ENCODE results near the gene PDE4B.

The PDE4B gene

DNA sequence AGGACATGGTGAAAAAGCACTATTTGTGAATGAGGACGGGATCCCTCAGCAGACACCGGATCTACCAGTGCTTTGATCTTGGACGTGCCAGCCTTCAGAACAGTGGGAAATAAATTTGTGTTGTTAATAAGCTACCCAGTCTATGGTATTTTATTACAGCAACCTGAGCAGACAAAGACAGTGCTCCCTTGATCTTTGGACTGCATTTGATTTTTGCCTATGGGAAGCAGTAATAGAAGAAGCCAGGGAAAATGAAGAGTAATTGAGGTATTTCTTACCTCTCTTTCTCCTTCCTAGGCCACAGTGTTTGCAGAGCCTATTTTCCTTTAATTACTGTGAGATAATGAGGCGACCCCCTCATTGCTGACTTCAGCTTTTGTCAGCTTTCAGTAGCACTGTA, 87.9 kb downstream of the PDE4B start:
- DNase-seq (ENCODE audit: low read depth in 1 of 2, low spot score in 1 of 2), result no peak

DNA sequence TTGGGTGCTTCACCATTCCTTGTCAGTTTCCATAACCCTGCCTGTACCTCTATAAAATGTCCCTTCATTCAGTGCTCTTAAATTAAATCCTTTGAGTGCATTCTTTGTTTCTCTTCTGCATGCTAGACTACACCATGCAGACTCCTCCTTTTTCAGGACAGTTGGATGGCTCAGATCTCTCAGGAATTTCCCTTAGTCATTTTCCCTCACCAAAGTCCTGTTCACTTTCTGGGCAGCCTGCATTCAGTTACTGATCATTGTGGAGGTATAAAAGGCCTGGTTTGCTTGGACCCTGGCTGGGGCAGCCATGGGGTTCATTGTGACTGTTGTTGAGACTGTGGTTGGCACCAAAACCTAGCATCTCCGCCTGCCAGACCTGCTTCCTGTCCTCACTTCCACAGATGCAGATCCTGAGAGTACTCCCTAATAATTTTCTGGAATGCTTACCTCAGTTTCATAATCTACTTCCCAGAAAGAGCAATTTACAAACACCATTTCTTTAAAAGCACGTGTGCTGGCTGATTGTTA, 88.4 kb downstream of the PDE4B start:
- no peak for DNase-seq (ENCODE audit: low read depth in 1 of 2, low spot score in 1 of 2)

DNA sequence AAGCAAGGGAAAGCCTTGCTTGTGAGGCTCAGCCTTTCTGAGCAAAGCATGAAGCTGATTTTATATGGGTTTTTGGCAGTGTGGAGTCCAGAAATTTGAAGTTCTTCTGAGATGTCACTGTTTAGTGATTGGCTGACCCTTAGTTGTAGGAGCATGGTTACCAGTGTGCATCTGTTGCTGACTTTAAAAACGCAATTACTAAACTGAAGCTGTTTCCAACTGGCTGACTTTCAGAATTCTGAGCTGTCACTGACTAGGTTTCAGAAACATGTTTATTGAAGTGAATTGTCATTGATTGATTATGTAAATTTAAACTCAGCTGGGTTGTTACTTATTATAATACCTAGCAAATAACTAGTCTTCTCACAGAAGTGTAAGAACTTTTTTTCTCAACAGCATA, 89.4 kb downstream of the PDE4B start:
- no peak for DNase-seq (ENCODE audit: low read depth in 1 of 2, low spot score in 1 of 2)

DNA sequence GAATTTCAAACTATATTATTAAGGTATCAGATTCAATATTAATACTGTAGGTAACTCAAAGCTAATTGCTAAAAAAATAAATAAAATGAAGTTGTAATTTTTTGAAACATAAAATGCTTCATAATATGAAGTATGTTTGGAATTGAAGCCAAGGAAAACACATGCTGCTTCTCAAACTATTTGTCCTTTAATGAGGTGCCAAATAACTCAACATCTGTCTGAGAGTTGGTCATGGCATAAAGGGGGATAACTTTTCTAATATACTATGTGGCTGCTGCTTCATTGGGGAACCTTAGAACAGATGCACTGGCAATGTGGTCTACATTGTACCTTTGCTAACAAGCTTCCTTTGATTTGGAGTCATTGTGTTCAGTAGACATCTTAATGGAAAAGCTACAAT, 96.7 kb downstream of the PDE4B start:
- no peak for DNase-seq (ENCODE audit: low read depth in 1 of 2, low spot score in 1 of 2)

DNA sequence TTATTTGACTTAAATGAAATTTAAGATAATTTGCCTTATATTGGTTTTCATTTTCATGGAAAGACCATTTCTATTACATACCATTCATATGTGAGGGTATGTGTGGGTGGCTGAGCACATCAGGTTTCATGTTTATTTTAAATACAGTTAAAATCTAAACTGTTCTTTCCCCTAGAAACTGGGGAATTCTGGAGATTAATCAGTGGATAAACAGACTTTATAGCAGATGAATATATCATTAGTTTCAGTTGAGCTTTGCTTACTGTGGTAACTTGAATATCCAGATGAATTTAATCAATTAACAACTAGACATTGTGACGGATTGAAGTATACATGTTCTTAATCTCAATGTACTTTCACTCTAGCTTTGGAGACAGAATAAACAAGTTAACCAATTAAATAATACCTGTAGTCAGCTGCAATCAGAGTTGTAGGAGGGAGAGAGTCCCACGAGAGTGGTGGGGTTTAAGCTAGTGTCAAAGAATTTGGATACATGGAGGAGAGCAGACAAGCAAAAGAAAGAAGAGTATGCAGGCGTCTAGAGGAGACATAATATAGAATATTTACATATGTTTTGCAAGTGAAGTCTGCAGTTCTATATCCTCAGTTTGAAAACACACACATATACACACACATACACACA, 97.6 kb downstream of the PDE4B start:
- DNase-seq (ENCODE audit: low read depth in 1 of 2, low spot score in 1 of 2), result no peak

DNA sequence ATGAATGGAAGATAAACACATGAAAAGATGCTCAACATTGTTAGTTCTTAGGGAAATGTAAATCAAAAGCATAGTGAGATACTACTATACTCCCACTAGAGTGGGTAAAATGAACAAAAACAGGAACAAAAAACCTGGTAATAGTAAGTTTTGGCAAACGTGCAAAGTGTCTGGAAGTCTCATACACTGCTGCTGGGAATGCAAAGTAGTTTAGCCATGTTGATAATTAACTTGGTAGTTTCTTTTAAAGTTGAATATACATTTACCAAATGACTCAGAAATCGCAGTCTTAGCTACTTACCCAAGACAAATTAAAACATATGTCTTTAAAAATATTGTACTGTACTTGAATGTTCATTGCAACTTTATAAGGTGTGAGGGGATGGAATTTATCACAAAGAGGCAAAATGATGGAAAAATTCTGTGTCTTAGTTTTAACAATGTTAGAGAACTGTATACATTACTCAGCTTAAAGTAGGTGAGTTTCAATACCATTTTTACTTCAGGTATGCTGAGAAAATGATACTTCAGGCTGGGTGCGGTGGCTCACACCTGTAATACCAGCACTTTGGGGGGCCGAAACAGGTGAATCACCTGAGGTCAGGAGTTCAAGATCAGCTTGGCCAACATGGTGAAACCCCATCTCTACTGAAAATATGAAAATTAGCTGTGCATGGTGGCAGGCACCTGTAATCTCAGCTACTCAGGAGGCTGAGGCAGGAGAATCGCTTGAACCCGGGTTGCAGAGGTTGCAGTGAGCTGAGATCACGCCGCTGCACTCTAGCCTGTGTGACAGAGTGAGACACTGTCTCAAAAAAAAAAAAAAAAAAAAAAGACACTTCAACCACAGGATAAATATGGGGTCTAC, 102.3 kb downstream of the PDE4B start:
- no peak for DNase-seq (ENCODE audit: low read depth in 1 of 2, low spot score in 1 of 2)

DNA sequence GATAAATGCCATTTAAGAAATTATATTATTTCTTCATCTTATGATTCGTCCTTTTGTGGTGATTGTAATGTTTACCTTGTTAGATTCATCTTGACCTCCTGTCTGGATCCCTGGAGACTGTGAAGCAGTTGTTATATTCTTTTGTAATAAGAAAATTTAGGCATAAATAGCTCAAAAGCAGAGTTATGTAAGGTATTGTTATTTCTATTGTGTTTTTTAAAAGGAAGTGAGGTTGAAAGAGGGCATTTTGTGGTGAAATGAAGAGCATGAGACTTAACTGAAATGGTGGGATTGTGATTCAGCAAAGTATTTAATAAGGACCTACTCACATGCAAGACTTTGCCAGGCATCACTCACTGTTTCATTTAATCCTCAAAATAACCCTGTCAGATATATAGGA, 104.0 kb downstream of the PDE4B start:
- no peak for DNase-seq (ENCODE audit: low read depth in 1 of 2, low spot score in 1 of 2)

GRCh38 chr1:65897485-65897884, 104.8 kb downstream of the PDE4B start:
- no peak for DNase-seq (ENCODE audit: low read depth in 1 of 2, low spot score in 1 of 2)

GRCh38 chr1:65904681-65905083, 112.0 kb downstream of the PDE4B start:
- no peak for DNase-seq (ENCODE audit: low read depth in 1 of 2, low spot score in 1 of 2)

DNA sequence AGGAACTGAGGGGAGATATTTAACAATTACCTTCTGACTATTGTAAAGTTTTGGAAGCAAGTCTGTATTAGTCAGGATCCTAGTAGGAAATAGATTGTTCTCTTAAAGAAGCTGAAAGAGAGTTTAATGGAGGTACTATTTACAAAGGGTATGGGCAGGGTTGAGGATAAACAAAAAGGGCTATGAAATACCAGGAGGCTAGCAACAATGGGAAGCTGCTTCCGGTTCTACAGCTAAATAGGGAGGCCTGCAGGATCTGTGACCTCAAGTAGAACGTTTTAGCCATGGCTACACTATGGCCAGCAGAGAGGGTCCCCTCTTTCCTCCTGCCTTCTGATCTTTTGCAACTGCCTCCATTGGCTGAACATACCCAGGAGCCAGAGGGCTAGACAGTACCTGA, 117.7 kb downstream of the PDE4B start:
- DNase-seq (ENCODE audit: low read depth in 1 of 2, low spot score in 1 of 2), result no peak

DNA sequence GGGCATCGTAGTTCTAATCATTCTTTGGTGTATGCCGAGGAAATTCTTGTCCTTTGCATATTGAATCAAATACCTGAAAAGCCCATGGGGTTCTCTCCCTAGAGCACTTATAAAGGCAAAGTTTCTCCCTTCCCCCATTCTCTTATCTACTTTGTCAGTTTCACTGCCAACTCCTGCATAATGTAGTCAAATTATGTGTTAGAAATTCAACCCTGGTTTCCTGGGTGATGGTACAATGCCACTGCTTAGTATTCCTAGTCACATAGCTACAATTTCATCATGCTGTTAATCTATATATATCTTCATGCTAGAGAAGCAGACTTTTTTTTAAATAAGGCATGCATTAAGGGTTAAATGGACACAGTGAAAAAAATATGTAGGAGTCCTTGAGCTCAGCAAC, 119.0 kb downstream of the PDE4B start:
- DNase-seq (ENCODE audit: low read depth in 1 of 2, low spot score in 1 of 2), result no peak

GRCh38 chr1:65918564-65918963, 125.9 kb downstream of the PDE4B start:
- no peak for DNase-seq (ENCODE audit: low read depth in 1 of 2, low spot score in 1 of 2)

- no peak for DNase-seq (ENCODE audit: low read depth in 1 of 2, low spot score in 1 of 2)
Observed at GRCh38 chr1:65921446-65921845, 128.8 kb downstream of the PDE4B start.

- no peak for DNase-seq (ENCODE audit: low read depth in 1 of 2, low spot score in 1 of 2)
Observed at GRCh38 chr1:65924471-65924870, 131.8 kb downstream of the PDE4B start.

DNA sequence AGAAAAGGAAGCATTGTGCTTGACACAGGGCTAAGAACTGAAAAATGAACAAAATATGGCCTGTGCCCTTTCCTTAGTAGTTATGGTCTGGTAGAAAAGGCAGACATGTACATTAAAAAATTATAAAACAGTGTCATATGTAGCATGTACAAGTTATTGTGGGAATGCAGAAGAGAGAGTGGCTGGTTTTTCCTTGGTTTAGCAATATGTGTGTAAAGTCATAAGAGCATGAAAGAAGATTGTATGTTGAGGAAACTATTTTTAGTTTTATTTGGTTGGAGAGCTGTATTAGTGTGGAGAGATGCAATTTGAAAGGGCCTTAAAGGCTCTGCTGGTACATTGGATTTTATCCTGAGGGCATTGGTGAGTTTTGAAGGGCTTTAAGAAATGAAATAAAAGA, 145.8 kb downstream of the PDE4B start:
- no peak for DNase-seq (ENCODE audit: low read depth in 1 of 2, low spot score in 1 of 2)

GRCh38 chr1:65939191-65939590, 146.5 kb downstream of the PDE4B start:
- no peak for DNase-seq (ENCODE audit: low read depth in 1 of 2, low spot score in 1 of 2)

- no peak for DNase-seq (ENCODE audit: low read depth in 1 of 2, low spot score in 1 of 2)
Observed at GRCh38 chr1:65939636-65940035, 146.9 kb downstream of the PDE4B start.

- DNase-seq (ENCODE audit: low read depth in 1 of 2, low spot score in 1 of 2), result no peak
Observed at GRCh38 chr1:65940126-65940525, 147.4 kb downstream of the PDE4B start.

- no peak for DNase-seq (ENCODE audit: low read depth in 1 of 2, low spot score in 1 of 2)
Observed at GRCh38 chr1:65942476-65942875, 149.8 kb downstream of the PDE4B start.

- DNase-seq (ENCODE audit: low read depth in 1 of 2, low spot score in 1 of 2), result no peak
Observed at GRCh38 chr1:65946376-65946775, 153.7 kb downstream of the PDE4B start.

GRCh38 chr1:65946960-65947359, 154.3 kb downstream of the PDE4B start:
- DNase-seq (ENCODE audit: low read depth in 1 of 2, low spot score in 1 of 2), result no peak

GRCh38 chr1:65948609-65949229, 156.0 kb downstream of the PDE4B start:
- no peak for DNase-seq (ENCODE audit: low read depth in 1 of 2, low spot score in 1 of 2)
